Osteoblast (primary cell): ENCODE results near the gene ENPEP. TPM values are rescaled to one million over a fixed set of nuclear protein-coding genes. Genes with fewer than 3 reads are reported as not detected.

ENCODE experiments used
- DNase-seq: peaks from one replicate; pipeline ENCODE4 v3.0.0; 2011; ENCODE audit warnings: low spot score, mixed read lengths; ENCODE audit not compliant: insufficient read length; ENCODE audit errors: missing footprints
- H2AFZ ChIP-seq: 2 replicates; pipeline ENCODE4 v1.6.0; 2011; ENCODE audit warnings: mild to moderate bottlenecking, low read length
- H3K27ac ChIP-seq: 2 replicates; pipeline ENCODE4 v1.5.1; 2011; ENCODE audit warnings: mild to moderate bottlenecking, low read depth, low read length, moderate library complexity
- H3K27me3 ChIP-seq: 2 replicates; pipeline ENCODE4 v1.6.0; 2012; ENCODE audit warnings: mild to moderate bottlenecking, control low read depth, inconsistent platforms, low read length, moderate library complexity; ENCODE audit not compliant: insufficient read depth
- H3K36me3 ChIP-seq: 2 replicates; pipeline ENCODE4 v1.5.1; 2011; ENCODE audit warnings: mild to moderate bottlenecking, low read length, control low read depth, moderate library complexity; ENCODE audit not compliant: insufficient read depth
- H3K4me1 ChIP-seq: 2 replicates; pipeline ENCODE4 v1.5.1; 2011; ENCODE audit warnings: mild to moderate bottlenecking, low read length, control low read depth, moderate library complexity; ENCODE audit not compliant: insufficient read depth
- H3K4me2 ChIP-seq: 2 replicates; pipeline ENCODE4 v1.6.0; 2011; ENCODE audit warnings: mild to moderate bottlenecking, low read length; ENCODE audit not compliant: insufficient read depth
- H3K4me3 ChIP-seq: fragments of 200-600 bp; sonication (generic); 3 replicates; pipeline ENCODE4 v1.5.1; 2012; ENCODE audit warnings: mild to moderate bottlenecking, low read length, inconsistent platforms; ENCODE audit not compliant: insufficient read depth
- H3K79me2 ChIP-seq: 2 replicates; pipeline ENCODE4 v1.6.0; 2012; ENCODE audit warnings: mild to moderate bottlenecking, low read length, control low read depth, inconsistent platforms; ENCODE audit not compliant: insufficient read depth
- H3K9me3 ChIP-seq: 2 replicates; pipeline ENCODE4 v1.5.1; 2011; ENCODE audit warnings: low read depth, low read length, control low read depth
- H4K20me1 ChIP-seq: 2 replicates; pipeline ENCODE4 v1.6.0; 2012; ENCODE audit warnings: mild to moderate bottlenecking, low read length, control low read depth; ENCODE audit not compliant: insufficient read depth
- total RNA-seq: library from RNA; depleted of rRNA; stranded (reverse); fragments of >200 nt; gene quantifications from 2 replicates; pipeline ENCODE4 v1.2.3, GENCODE V29; 2012
- TF ChIP-seq, protein P1 (sequence below): IDR thresholded peaks from 2 replicates; pipeline ENCODE4 v1.5.1; 2011; ENCODE audit warnings: mild to moderate bottlenecking, low read depth, low read length, moderate library complexity; ENCODE audit errors: extremely low read depth

The ENPEP gene
- total RNA-seq, 1 donor: 1.1 TPM

- Histone ChIP-seq H3K27me3 (no peaks in the 10 kb centered on the region), H3K4me2 (no peak overlapping the region)
- TF ChIP-seq, protein P1, sequence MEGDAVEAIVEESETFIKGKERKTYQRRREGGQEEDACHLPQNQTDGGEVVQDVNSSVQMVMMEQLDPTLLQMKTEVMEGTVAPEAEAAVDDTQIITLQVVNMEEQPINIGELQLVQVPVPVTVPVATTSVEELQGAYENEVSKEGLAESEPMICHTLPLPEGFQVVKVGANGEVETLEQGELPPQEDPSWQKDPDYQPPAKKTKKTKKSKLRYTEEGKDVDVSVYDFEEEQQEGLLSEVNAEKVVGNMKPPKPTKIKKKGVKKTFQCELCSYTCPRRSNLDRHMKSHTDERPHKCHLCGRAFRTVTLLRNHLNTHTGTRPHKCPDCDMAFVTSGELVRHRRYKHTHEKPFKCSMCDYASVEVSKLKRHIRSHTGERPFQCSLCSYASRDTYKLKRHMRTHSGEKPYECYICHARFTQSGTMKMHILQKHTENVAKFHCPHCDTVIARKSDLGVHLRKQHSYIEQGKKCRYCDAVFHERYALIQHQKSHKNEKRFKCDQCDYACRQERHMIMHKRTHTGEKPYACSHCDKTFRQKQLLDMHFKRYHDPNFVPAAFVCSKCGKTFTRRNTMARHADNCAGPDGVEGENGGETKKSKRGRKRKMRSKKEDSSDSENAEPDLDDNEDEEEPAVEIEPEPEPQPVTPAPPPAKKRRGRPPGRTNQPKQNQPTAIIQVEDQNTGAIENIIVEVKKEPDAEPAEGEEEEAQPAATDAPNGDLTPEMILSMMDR: no peak
Measured at GRCh38 chr4:110505440-110505839, 29.5 kb downstream of the ENPEP start.

DNA sequence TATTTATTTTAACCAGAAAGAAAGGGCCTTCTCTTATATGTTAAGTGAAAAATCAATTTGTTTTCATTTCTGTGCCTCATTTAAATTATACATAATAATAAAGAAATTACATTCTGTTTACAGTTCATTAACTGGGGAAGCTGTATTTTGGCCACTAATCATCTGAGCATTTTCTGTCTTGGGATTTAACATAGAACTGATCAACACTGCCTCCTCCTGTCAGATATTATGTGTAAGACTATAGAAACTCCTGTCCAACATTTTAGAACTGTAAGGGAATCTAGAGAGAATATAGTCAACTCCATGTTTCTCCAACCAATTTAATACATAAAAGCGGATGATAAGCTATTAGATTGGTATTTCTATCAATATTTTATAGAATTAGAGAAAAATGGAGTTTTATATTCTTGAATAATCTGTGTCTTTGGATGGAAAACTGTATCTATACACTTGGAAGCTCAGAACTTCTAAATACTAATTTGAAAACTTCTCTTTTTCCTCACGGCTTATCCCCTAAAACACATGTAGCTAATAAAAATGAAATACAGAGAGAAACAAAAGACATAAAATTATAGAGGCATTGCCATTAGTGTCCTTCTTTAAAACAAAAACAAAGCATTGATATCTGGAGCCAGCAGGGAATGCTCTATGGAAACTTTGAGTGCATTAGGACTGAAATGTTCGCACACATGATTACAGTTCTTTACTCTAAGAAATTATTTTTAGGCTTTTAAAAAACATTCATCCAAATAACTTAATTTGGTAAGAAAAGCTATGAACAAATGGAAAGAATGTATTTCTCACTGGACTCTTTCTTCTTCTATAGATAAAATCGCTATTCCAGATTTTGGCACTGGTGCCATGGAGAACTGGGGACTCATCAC, 33.1 kb downstream of the ENPEP start:
- H3K4me1 ChIP-seq: no peaks in the 10 kb centered on the region
- H3K4me2 ChIP-seq: no peak overlapping the region
- H2AFZ ChIP-seq: no peak overlapping the region
- no peaks in the 10 kb centered on the region for H4K20me1 ChIP-seq
- no peak overlapping the region for H3K27ac ChIP-seq
- H3K9me3 ChIP-seq: no peaks in the 10 kb centered on the region
- TF ChIP-seq, protein P1: peak; percentile 54
- H3K27me3 ChIP-seq: no peaks in the 10 kb centered on the region
- DNase-seq: peak; percentile 70
- no peaks in the 10 kb centered on the region for H3K79me2 ChIP-seq
- H3K36me3 ChIP-seq: no peaks in the 10 kb centered on the region
- H3K4me3 ChIP-seq: no peak overlapping the region

More at GRCh38 chr4:110505440-110505839, 29.5 kb downstream of the ENPEP start:
- no peaks in the 10 kb centered on the region for H3K79me2 ChIP-seq
- H3K4me1 ChIP-seq: peaks cover 8% of the 10 kb centered on the region
- H3K36me3 ChIP-seq: no peaks in the 10 kb centered on the region
- H3K4me3 ChIP-seq: no peak overlapping the region
- H2AFZ ChIP-seq: no peak overlapping the region
- H4K20me1 ChIP-seq: no peaks in the 10 kb centered on the region
- H3K9me3 ChIP-seq: no peaks in the 10 kb centered on the region
- no peak overlapping the region for H3K27ac ChIP-seq
- no peak for DNase-seq

DNA sequence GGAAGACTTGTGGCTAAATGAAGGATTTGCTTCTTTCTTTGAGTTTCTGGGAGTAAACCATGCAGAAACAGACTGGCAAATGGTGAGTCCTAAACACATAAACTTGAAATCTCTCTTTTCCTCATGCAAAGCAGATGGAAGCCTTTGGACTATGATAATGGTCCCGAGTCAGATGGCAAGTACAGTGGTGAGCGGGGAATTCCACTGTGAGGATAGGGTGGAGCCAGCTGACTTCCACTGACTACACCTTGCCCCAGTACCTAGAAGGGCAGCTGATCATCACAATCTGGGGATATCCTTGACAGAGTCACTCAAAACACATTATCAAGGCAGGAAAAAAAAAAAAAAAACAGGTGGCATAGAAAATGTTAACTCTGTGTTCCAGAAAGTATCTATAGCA, 34.3 kb downstream of the ENPEP start:
- Histone ChIP-seq H3K27me3 (no peaks in the 10 kb centered on the region), H3K36me3 (no peaks in the 10 kb centered on the region), H3K4me1 (no peaks in the 10 kb centered on the region), H3K4me3 (no peak overlapping the region), H4K20me1 (no peaks in the 10 kb centered on the region), H2AFZ (no peak overlapping the region), H3K4me2 (no peak overlapping the region), H3K79me2 (no peaks in the 10 kb centered on the region), H3K27ac (no peak overlapping the region), H3K9me3 (no peaks in the 10 kb centered on the region)
- DNase-seq: no peak
- TF ChIP-seq, protein P1: no peak

DNA sequence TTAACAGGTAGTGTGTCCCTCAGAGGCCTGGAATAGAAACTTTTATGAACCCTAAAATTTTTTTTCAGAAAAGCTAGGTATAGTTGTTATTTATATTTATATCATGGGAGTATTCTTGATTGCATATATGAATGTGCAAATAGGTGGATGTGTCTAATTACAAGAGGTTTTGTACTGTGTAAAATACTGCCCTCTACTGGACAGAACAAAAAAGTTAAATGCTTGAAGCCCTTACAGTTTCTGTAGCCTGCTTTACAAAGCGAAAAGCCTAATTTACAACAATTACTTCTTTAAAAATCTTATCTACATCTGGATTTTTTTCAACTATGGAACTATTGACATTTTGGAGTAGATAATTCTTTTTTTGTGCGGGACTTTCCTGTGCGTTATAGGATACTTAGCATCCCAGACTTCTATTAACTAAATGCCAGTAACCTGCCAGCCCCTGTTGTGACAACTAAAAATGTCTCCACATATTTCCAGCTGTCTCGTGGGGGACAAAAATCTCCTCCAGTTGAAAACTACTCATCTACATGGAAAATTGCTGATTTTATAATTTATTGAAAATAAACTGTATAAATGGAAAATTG, 35.1 kb downstream of the ENPEP start:
- Histone ChIP-seq H3K4me3 (no peak overlapping the region), H3K79me2 (no peaks in the 10 kb centered on the region), H2AFZ (no peak overlapping the region), H3K4me2 (no peak overlapping the region), H3K27me3 (no peaks in the 10 kb centered on the region), H3K27ac (no peak overlapping the region), H3K36me3 (no peaks in the 10 kb centered on the region), H3K9me3 (no peaks in the 10 kb centered on the region), H4K20me1 (no peaks in the 10 kb centered on the region), H3K4me1 (no peaks in the 10 kb centered on the region)
- DNase-seq: peak; percentile 9
- TF ChIP-seq, protein P1: peak; percentile 64
